Measurements from ENCODE around the gene SCNN1A. TPM values are rescaled to one million over a fixed set of nuclear protein-coding genes. Genes with fewer than 3 reads are reported as not detected.

SCNN1A gene
- total and polyA plus RNA-seq, 4 donors: 86.6 to 312 (median 125) TPM

DNA sequence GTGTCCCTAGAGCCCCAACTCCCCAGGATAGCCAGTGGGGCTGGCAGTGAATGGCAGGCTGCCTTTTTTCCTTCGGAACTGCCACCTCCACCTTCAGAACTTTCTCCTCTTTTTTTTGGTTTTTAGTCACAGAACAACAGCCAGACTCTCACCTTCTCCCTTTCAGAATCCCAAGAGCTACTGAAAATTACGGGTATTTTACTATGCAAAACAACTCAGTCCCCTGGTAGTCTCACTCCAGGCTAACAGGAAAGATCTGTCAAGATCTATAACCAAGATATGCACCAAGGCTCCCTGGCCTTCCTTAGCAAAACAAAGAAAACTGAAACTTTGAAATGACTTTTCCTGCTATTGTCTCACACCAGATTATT lies 52.4 kb downstream of the SCNN1A start:
- H3K9ac ChIP-seq (ENCODE audit: insufficient read depth in 1 of 2, low read length in 2 of 2): no peak overlapping the region
- H3K27me3 ChIP-seq (ENCODE audit: control insufficient read depth in 3 of 3, insufficient read depth in 3 of 3, low read length in 2 of 3): no peaks in the 10 kb centered on the region
- H3K4me1 ChIP-seq (ENCODE audit: control insufficient read depth in 5 of 5, insufficient read depth in 5 of 5, low read length in 5 of 5): peaks cover 3 to 28% (median 5%) of the 10 kb centered on the region in 5 donors
- ATAC-seq (ENCODE audit: insufficient read depth, low FRiP score): no peak
- H3K4me3 ChIP-seq: no peak overlapping the region
- peak overlapping the region in 1 of 2 donors; percentile 14 for H3K27ac ChIP-seq (ENCODE audit: low read depth in 1 of 2, low read length in 1 of 2)
- H3K36me3 ChIP-seq (ENCODE audit: control insufficient read depth in 4 of 4, insufficient read depth in 4 of 4, low read length in 4 of 4): peaks cover 0 to 9% (median 2%) of the 10 kb centered on the region in 4 donors
- no peak for DNase-seq
- 17 to 39% methylated on average over 2 of the region's 2 CpGs for WGBS, 2 donors
- no peaks in the 10 kb centered on the region for H3K9me3 ChIP-seq (ENCODE audit: control insufficient read depth in 4 of 4, insufficient read depth in 3 of 4, low read length in 3 of 4)
- TF ChIP-seq, protein P1, sequence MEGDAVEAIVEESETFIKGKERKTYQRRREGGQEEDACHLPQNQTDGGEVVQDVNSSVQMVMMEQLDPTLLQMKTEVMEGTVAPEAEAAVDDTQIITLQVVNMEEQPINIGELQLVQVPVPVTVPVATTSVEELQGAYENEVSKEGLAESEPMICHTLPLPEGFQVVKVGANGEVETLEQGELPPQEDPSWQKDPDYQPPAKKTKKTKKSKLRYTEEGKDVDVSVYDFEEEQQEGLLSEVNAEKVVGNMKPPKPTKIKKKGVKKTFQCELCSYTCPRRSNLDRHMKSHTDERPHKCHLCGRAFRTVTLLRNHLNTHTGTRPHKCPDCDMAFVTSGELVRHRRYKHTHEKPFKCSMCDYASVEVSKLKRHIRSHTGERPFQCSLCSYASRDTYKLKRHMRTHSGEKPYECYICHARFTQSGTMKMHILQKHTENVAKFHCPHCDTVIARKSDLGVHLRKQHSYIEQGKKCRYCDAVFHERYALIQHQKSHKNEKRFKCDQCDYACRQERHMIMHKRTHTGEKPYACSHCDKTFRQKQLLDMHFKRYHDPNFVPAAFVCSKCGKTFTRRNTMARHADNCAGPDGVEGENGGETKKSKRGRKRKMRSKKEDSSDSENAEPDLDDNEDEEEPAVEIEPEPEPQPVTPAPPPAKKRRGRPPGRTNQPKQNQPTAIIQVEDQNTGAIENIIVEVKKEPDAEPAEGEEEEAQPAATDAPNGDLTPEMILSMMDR (IDR thresholded peaks at IDR 0.05; ENCODE audit: control extremely low read depth, extremely low read depth): no peak

DNA sequence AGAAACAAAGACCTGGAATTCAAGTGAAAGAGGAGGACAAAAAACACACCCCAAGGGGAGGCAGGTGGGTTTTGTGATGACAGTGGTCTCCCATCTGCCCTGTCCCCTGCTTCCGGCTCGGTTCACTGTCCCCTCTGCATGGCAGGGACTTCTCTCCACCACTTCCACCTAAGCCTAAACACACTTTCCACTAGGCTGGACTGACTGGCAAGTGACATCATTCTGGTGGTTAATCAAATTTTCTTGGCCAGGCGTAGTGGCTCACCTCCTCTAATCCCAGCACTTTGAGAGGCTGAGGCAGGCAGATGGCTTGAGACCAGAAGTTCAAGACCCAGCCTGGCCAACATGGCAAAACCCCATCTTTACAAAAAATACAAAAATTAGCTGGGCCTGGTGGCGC lies 53.0 kb downstream of the SCNN1A start:
- ATAC-seq (ENCODE audit: insufficient read depth, low FRiP score) (no peak), DNase-seq (no peak)
- no peaks in the 10 kb centered on the region for H3K27me3 ChIP-seq (ENCODE audit: control insufficient read depth in 3 of 3, insufficient read depth in 3 of 3, low read length in 2 of 3)
- no peak overlapping the region for H3K4me3 ChIP-seq
- peaks cover 0 to 3% (median 0%) of the 10 kb centered on the region in 4 donors for H3K36me3 ChIP-seq (ENCODE audit: control insufficient read depth in 4 of 4, insufficient read depth in 4 of 4, low read length in 4 of 4)
- no peaks in the 10 kb centered on the region for H3K9me3 ChIP-seq (ENCODE audit: control insufficient read depth in 4 of 4, insufficient read depth in 3 of 4, low read length in 3 of 4)
- H3K4me1 ChIP-seq (ENCODE audit: control insufficient read depth in 5 of 5, insufficient read depth in 5 of 5, low read length in 5 of 5): peaks cover 3 to 28% (median 5%) of the 10 kb centered on the region in 5 donors
- WGBS, 2 donors: 73 to 81% methylated on average over 4 of the region's 4 CpGs
- no peak overlapping the region for H3K9ac ChIP-seq (ENCODE audit: insufficient read depth in 1 of 2, low read length in 2 of 2)
- TF ChIP-seq, protein P1 (IDR thresholded peaks at IDR 0.05; ENCODE audit: control extremely low read depth, extremely low read depth): no peak
- H3K27ac ChIP-seq (ENCODE audit: low read depth in 1 of 2, low read length in 1 of 2): peak overlapping the region in 1 of 2 donors; percentile 46

DNA sequence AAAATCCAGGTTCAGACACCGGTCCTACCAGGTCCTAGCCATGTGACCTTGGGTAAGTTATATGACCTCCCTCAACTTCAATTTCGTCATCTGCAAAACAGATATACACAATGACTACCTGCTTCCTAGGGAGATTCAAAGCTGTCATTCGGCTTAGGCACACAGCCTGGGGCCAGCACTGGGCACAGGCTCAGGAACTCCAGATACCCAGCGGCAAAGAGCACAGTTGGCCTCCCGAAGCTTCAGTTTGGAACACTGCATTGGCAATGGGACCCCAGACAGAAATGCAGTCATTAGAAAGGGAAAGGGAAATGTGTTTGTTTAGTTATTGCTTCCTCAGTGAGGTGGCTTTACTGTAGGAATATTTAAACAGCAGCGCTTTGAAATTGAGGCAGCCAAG lies 53.5 kb downstream of the SCNN1A start:
- ATAC-seq (ENCODE audit: insufficient read depth, low FRiP score): no peak
- Histone ChIP-seq H3K9me3 (ENCODE audit: control insufficient read depth in 4 of 4, insufficient read depth in 3 of 4, low read length in 3 of 4) (no peaks in the 10 kb centered on the region), H3K27me3 (ENCODE audit: control insufficient read depth in 3 of 3, insufficient read depth in 3 of 3, low read length in 2 of 3) (no peaks in the 10 kb centered on the region), H3K36me3 (ENCODE audit: control insufficient read depth in 4 of 4, insufficient read depth in 4 of 4, low read length in 4 of 4) (no peaks in the 10 kb centered on the region), H3K9ac (ENCODE audit: insufficient read depth in 1 of 2, low read length in 2 of 2) (no peak overlapping the region), H3K27ac (ENCODE audit: low read depth in 1 of 2, low read length in 1 of 2) (no peak overlapping the region), H3K4me1 (ENCODE audit: control insufficient read depth in 5 of 5, insufficient read depth in 5 of 5, low read length in 5 of 5) (peaks cover 3 to 27% (median 5%) of the 10 kb centered on the region in 5 donors), H3K4me3 (no peak overlapping the region)
- 66 to 74% methylated on average over 6 of the region's 6 CpGs for WGBS, 2 donors
- TF ChIP-seq, protein P1 (IDR thresholded peaks at IDR 0.05; ENCODE audit: control extremely low read depth, extremely low read depth): no peak
- DNase-seq: no peak

DNA sequence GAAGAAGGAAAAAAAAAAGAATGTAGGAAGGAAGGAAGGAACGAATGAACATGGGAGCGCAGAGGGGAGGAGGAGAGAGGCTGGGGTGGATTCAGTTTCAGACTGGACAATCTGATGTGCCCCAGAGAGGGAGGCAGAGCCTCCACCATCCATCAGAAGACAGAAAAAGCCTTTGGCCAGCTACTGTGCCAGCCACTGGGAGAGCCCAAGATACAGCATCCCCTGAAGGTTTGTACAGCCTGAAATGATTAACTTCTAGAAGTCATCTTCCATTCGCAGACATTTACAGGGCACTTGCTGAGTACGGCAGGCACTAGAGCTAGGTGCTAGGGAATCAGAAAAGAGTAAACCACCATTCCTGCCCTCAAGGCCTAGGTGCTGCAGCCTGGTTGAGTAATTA lies 55.9 kb downstream of the SCNN1A start:
- Histone ChIP-seq H3K4me1 (ENCODE audit: control insufficient read depth in 5 of 5, insufficient read depth in 5 of 5, low read length in 5 of 5) (peaks cover 0 to 15% (median 4%) of the 10 kb centered on the region in 5 donors), H3K9me3 (ENCODE audit: control insufficient read depth in 4 of 4, insufficient read depth in 3 of 4, low read length in 3 of 4) (no peaks in the 10 kb centered on the region), H3K27me3 (ENCODE audit: control insufficient read depth in 3 of 3, insufficient read depth in 3 of 3, low read length in 2 of 3) (no peaks in the 10 kb centered on the region), H3K9ac (ENCODE audit: insufficient read depth in 1 of 2, low read length in 2 of 2) (no peak overlapping the region), H3K36me3 (ENCODE audit: control insufficient read depth in 4 of 4, insufficient read depth in 4 of 4, low read length in 4 of 4) (no peaks in the 10 kb centered on the region), H3K27ac (ENCODE audit: low read depth in 1 of 2, low read length in 1 of 2) (no peak overlapping the region), H3K4me3 (no peak overlapping the region)
- WGBS, 2 donors: 93 to 94% methylated on average over 4 of the region's 4 CpGs
- TF ChIP-seq, protein P1 (IDR thresholded peaks at IDR 0.05; ENCODE audit: control extremely low read depth, extremely low read depth): no peak
- no peak for DNase-seq
- ATAC-seq (ENCODE audit: insufficient read depth, low FRiP score): no peak

All from lung (tissue), 12 donors.